Neutrophil (primary cell): Measurements from ENCODE around the gene ASIC3.

Source experiments
- H3K27ac ChIP-seq: fragments of 200-600 bp; sonication (generic); 2 replicates; pipeline ENCODE4 v1.5.1; 2016; ENCODE audit warnings: mild to moderate bottlenecking, moderate library complexity
- H3K27me3 ChIP-seq: fragments of 200-600 bp; sonication (generic); 2 replicates; pipeline ENCODE4 v1.6.0; 2016; ENCODE audit warnings: mild to moderate bottlenecking
- H3K36me3 ChIP-seq: fragments of 200-600 bp; sonication (generic); 2 replicates; pipeline ENCODE4 v1.5.1; 2017
- H3K4me1 ChIP-seq, 2 experiments: fragments of 200-600 bp in 1 of 2; sonication (generic) in 1 of 2; 1 replicate in 1 of 2; 2 replicates in 1 of 2; pipeline versions ENCODE4 v1.5.1 to v1.6.1; 2013 to 2016; ENCODE audit warnings: low read depth in 1 of 2, low read length in 1 of 2, mild to moderate bottlenecking in 1 of 2, moderate library complexity in 1 of 2; ENCODE audit not compliant: control insufficient read depth in 1 of 2, insufficient read depth in 1 of 2
- H3K4me3 ChIP-seq, 2 experiments: fragments of 200-600 bp in 1 of 2; sonication (generic) in 1 of 2; 1 replicate in 1 of 2; 2 replicates in 1 of 2; pipeline ENCODE4 v1.5.1; 2013 to 2016; ENCODE audit warnings: low read depth in 1 of 2, low read length in 1 of 2, mild to moderate bottlenecking in 1 of 2, moderate library complexity in 1 of 2
- H3K9me3 ChIP-seq: fragments of 200-600 bp; sonication (generic); 2 replicates; pipeline ENCODE4 v1.5.1; 2016
- CTCF ChIP-seq: fragments of 200-600 bp; sonication (generic); IDR thresholded peaks from 2 replicates; pipeline ENCODE4 v1.5.1; 2016; ENCODE audit warnings: antibody characterized with exemption

ASIC3 gene

GRCh38 chr7:151091003-151091402, 42.7 kb downstream of the ASIC3 start:
- Histone ChIP-seq H3K9me3 (no peaks in the 10 kb centered on the region), H3K36me3 (no peaks in the 10 kb centered on the region), H3K4me3 (no peak overlapping the region), H3K4me1 (peaks cover 32 to 33% of the 10 kb centered on the region in 2 experiments), H3K27ac (no peak overlapping the region), H3K27me3 (peaks cover 29% of the 10 kb centered on the region)
- TF ChIP-seq CTCF = no peak

- Histone ChIP-seq H3K4me3 (no peak overlapping the region), H3K4me1 (peaks cover 31 to 33% of the 10 kb centered on the region in 2 experiments), H3K36me3 (no peaks in the 10 kb centered on the region), H3K27me3 (peaks cover 29% of the 10 kb centered on the region), H3K27ac (no peak overlapping the region), H3K9me3 (no peaks in the 10 kb centered on the region)
- no peak for TF ChIP-seq CTCF
These were observed 43.1 kb downstream of the ASIC3 start for GRCh38 chr7:151091431-151091830.

DNA sequence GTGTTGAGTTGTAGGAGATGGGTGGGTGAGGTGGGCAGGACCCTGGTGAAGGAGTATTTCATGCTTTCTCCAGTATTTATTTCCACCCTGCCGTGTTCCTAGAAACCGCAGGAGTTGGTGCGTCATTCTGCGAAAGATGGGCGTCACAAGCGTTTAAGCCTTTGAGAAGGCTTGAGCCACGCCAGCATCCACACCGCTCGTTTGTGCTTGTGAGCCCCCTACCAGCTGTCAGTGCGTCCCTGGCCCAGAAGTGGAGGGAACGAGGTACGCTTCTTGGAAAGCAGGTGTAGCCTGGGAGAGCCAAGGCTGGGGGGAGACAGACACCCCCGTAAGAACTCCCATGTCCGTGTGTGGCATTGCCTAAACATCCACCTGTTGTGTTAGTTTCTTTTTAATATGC, 43.7 kb downstream of the ASIC3 start:
- Histone ChIP-seq H3K4me3 (no peak overlapping the region), H3K9me3 (no peaks in the 10 kb centered on the region), H3K4me1 (peaks cover 29 to 30% of the 10 kb centered on the region in 2 experiments), H3K27ac (no peak overlapping the region), H3K27me3 (peaks cover 26% of the 10 kb centered on the region), H3K36me3 (no peaks in the 10 kb centered on the region)
- no peak for TF ChIP-seq CTCF

DNA sequence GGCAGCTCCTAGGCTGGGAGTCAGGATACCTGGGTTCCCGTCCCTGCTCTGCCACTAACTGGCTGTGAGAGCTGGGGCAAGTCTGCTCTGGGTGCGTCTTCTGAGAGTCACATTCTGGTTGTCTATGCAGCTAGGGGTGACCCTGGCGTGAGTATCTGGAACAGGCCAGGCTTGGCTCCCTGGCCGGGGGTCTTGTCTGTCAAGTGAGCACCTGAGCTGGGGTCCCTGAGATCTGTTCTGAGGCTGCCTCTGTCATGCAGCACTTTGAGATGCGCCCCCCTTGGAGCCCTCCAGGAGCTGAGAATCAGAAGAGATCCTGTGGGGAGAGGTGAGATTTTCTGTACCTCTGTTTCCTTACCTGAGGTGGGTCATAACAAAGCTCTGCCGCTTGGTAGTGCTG, 45.4 kb downstream of the ASIC3 start:
- no peaks in the 10 kb centered on the region for H3K9me3 ChIP-seq
- TF ChIP-seq CTCF = no peak
- no peaks in the 10 kb centered on the region for H3K36me3 ChIP-seq
- H3K4me1 ChIP-seq = peaks cover 11 to 12% of the 10 kb centered on the region in 2 experiments
- no peak overlapping the region for H3K27ac ChIP-seq
- H3K27me3 ChIP-seq = peaks cover 8% of the 10 kb centered on the region
- no peak overlapping the region for H3K4me3 ChIP-seq

DNA sequence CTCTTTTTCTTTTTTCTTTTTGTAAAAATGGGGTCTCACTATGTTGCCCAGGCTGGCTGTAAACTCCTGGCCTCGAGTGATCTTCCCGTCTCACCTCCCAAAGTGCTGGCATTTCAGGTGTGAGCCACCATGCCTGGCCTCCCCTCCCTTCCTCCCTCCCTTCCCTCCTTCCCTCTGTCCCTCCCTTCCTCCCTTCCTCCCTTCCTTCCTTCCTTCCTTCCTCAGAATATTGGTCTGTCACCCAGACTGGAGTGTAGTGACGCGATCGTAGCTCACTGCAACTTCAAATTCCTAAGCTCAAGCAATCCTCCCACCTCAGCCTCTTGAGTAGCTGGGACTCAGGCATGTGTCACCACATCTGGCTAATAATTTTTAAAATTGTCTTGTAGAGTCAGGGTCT, 46.3 kb downstream of the ASIC3 start:
- H3K9me3 ChIP-seq = no peaks in the 10 kb centered on the region
- H3K27me3 ChIP-seq = no peaks in the 10 kb centered on the region
- H3K4me1 ChIP-seq = peaks cover 2 to 3% of the 10 kb centered on the region in 2 experiments
- no peak for TF ChIP-seq CTCF
- no peak overlapping the region for H3K4me3 ChIP-seq
- H3K27ac ChIP-seq = no peak overlapping the region
- no peaks in the 10 kb centered on the region for H3K36me3 ChIP-seq
